SK-N-MC (cell line): ENCODE measurements around the gene CLIC6.

Experiments
- EZH2 ChIP-seq: fragments of 200-600 bp; sonication (generic); IDR thresholded peaks from one replicate; pipeline ENCODE4 v1.6.1; 2017; ENCODE audit warnings: antibody characterized with exemption
- FOXP2 ChIP-seq: optimal IDR thresholded peaks from 2 replicates; pipeline ENCODE3; 2011; ENCODE audit warnings: mild to moderate bottlenecking, moderate library complexity; ENCODE audit not compliant: insufficient read depth; ENCODE audit errors: extremely low read length, control extremely low read depth
- POLR2AphosphoS5 ChIP-seq: IDR thresholded peaks from 2 replicates; pipeline ENCODE4 v1.6.1; 2012; ENCODE audit warnings: mild to moderate bottlenecking, low read depth, low read length, borderline replicate concordance

DNA sequence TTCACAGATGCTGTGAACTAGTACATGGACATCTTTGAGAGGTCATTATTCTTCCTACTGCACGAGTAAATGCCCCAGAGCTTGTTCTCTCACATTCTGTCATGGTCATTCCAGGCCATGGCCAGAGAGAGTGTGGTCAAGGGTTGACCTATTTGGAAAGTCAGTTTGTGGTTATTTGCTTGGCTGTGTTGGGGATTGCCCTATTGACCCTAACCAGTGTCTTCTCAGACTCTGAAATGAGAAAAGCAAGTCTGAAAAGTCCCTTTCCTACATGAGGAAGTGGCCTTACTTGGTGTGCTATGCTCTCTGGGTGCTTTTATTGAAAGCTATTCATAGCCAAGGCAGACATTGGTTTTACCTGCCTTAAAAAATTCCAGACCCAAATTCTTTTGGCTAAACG, 26.6 kb downstream of the CLIC6 start:
- TF ChIP-seq EZH2, result no peak
- TF ChIP-seq POLR2AphosphoS5, result no peak
- TF ChIP-seq FOXP2, result no peak
